ENCODE data around the gene MYO7B.

DNA sequence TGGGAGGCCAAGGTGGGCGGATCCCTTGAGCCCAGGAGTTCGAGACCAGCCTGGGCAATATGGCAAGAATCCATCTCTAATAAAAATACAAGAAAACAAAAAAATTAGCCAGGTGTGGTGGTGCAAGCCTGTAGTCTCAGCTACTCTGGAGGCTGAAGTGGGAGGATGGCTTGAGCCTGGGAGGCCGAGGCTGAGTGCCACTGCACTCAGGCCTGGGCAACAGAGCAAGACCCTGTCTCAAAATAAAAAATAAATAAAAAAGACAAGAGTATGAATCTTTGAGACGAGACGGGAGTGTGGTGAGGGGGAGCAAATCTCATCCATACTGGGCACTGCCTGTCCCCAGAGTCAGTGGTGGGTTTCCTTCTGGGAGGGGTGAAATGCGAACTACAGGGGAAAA is 122.7 kb downstream of the MYO7B start:
- no peak for TF ChIP-seq CTCF (IDR thresholded peaks at IDR 0.05; ENCODE audit: low read length)
- TF ChIP-seq EZH2 (IDR thresholded peaks at IDR 0.05; ENCODE audit: borderline replicate concordance, low read length), result no peak

Measured in OCI-LY1 (cell line).